Ishikawa (cell line): ENCODE measurements around the gene NECTIN1.

ENCODE experiments used
- EP300 ChIP-seq: IDR thresholded peaks from 2 replicates; pipeline ENCODE4 v1.6.1; 2012; ENCODE audit warnings: borderline replicate concordance
- RAD21 ChIP-seq: IDR thresholded peaks from 2 replicates; pipeline ENCODE4 v1.6.1; 2012; ENCODE audit warnings: low read depth
- REST ChIP-seq: IDR thresholded peaks from 2 replicates; pipeline ENCODE4 v1.6.1; 2012; ENCODE audit warnings: low read depth, mild to moderate bottlenecking
- TAF1 ChIP-seq: IDR thresholded peaks from 2 replicates; pipeline ENCODE4 v1.6.1; 2012; ENCODE audit warnings: low read depth, mild to moderate bottlenecking
- TCF12 ChIP-seq: IDR thresholded peaks from 2 replicates; pipeline ENCODE4 v1.6.1; 2012; ENCODE audit warnings: low read depth
- YY1 ChIP-seq: IDR thresholded peaks from 2 replicates; pipeline ENCODE4 v1.6.1; 2012; ENCODE audit warnings: low read depth

- TF ChIP-seq TAF1 (no peak), EP300 (no peak), TCF12 (no peak), RAD21 (no peak), REST (no peak), YY1 (no peak)
Measured at GRCh38 chr11:119666061-119666460, 62.9 kb downstream of the NECTIN1 start.
